T-helper 1 cell treated with Interleukin-12 subunit alpha and Interleukin-12 subunit beta and Interleukin-4 antibody, amounts not matched to agents 30 ng/mL and 1 ng/mL, for 36 hours (primary cell): ENCODE results near the gene CYP27C1. TPM values are rescaled to one million over a fixed set of nuclear protein-coding genes. Genes with fewer than 3 reads are reported as not detected.

Source experiments
- intact Hi-C: fragments of 100-400 bp; cut with micrococcal nuclease; formaldehyde crosslinking; loops from one replicate; pipeline ENCODE4 v1.15.1; 2024
- total RNA-seq: library from RNA; stranded (reverse); gene quantifications from 2 replicates; pipeline ENCODE4 v1.2.3, GENCODE V29; 2022

The CYP27C1 gene
- total RNA-seq, 1 donor from 2014 or later = not detected

GRCh38 chr2:127195140-127196074 is 24.7 kb downstream of the CYP27C1 start:
- intact Hi-C loops = loop anchor here (2.0 kb wide), 1 partner anchor 99 kb away; the partner anchor contains the start of gene ERCC3

GRCh38 chr2:127194447-127194846 is 25.7 kb downstream of the CYP27C1 start:
- intact Hi-C loops = no loop called here

GRCh38 chr2:127193967-127194280 is 26.2 kb downstream of the CYP27C1 start:
- intact Hi-C loops = no loop called here

GRCh38 chr2:127193164-127193966 is 26.7 kb downstream of the CYP27C1 start:
- intact Hi-C loops = no loop called here

GRCh38 chr2:127191331-127192219 is 28.5 kb downstream of the CYP27C1 start:
- intact Hi-C loops = no loop called here

GRCh38 chr2:127188797-127189196 is 31.3 kb downstream of the CYP27C1 start:
- intact Hi-C loops = no loop called here

- intact Hi-C loops = no loop called here
Measured at GRCh38 chr2:127187831-127188230, 32.3 kb downstream of the CYP27C1 start.

GRCh38 chr2:127187081-127187775 is 32.9 kb downstream of the CYP27C1 start:
- intact Hi-C loops = no loop called here

GRCh38 chr2:127185705-127186104 is 34.4 kb downstream of the CYP27C1 start:
- intact Hi-C loops = no loop called here

- intact Hi-C loops = no loop called here
Measured at GRCh38 chr2:127185093-127185492, 35.0 kb downstream of the CYP27C1 start.

GRCh38 chr2:127183771-127184170 is 36.3 kb downstream of the CYP27C1 start:
- intact Hi-C loops = no loop called here

- intact Hi-C loops = no loop called here
Measured at GRCh38 chr2:127182626-127183458, 37.3 kb downstream of the CYP27C1 start.

- intact Hi-C loops = no loop called here
Measured at GRCh38 chr2:127181851-127182250, 38.2 kb downstream of the CYP27C1 start.

GRCh38 chr2:127179766-127180165 is 40.3 kb downstream of the CYP27C1 start:
- intact Hi-C loops = no loop called here

- intact Hi-C loops = no loop called here
Measured at GRCh38 chr2:127177617-127178263, 42.4 kb downstream of the CYP27C1 start.

GRCh38 chr2:127176371-127177311 is 43.5 kb downstream of the CYP27C1 start:
- intact Hi-C loops = no loop called here

- intact Hi-C loops = no loop called here
Measured at GRCh38 chr2:127175751-127176354, 44.2 kb downstream of the CYP27C1 start.
